ENCODE results near the gene NCK1. TPM values are rescaled to one million over a fixed set of nuclear protein-coding genes. Genes with fewer than 3 reads are reported as not detected.

Gene NCK1
- total and polyA plus RNA-seq, 9 of the 15 experiments (the other 6 are each of a cell fraction or from before 2014, with no cell fraction given): 17.3 to 30.5 (median 25.0) TPM

DNA sequence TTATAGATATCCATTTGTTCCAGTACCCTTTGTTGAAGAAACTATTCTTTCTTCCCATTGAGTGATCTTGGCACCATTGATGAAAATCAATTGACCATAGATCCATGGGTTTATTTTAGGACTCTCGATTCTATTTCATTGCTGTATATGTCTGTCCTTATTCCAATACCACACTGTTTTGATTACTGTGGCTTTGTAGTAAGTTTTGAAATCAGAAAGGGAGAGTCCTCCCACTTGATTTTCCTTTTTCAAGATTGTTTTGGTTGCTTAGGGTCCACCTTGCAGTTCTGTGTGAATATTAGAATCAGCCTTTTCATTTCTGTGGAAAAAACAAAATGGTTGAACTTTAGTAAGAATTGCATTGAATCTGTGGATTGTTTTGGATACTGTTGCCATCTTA lies 75.2 kb downstream of the NCK1 start:
- H3K9me3 ChIP-seq (replicated peaks; ENCODE audit: control insufficient read depth, insufficient read depth, low read depth, low read length): no peaks in the 10 kb centered on the region

GRCh38 chr3:136937851-136938250 lies 75.8 kb downstream of the NCK1 start:
- H3K27me3 ChIP-seq (ENCODE audit: control insufficient read depth in 2 of 2, insufficient read depth in 2 of 2, low read length in 2 of 2): no peaks in the 10 kb centered on the region
- DNase-seq (ENCODE audit: extremely low read depth in 1 of 4, low spot score in 3 of 4) (no peak), ATAC-seq (no peak), FAIRE-seq (no peak)
- no peak overlapping the region for H3K4me3 ChIP-seq
- H3K79me2 ChIP-seq (ENCODE audit: control insufficient read depth, insufficient read depth, low read length): peaks cover 41% of the 10 kb centered on the region
- no peak overlapping the region for H3K4me2 ChIP-seq (ENCODE audit: insufficient read depth, low read length)
- H3K27ac ChIP-seq (ENCODE audit: extremely low read depth, low read depth, low read length): no peak overlapping the region
- CTCF ChIA-PET (ENCODE audit: low intra/inter-chr PET ratio): no interaction called here
- intact Hi-C loops (cut with micrococcal nuclease): no loop called here
- H2AFZ ChIP-seq (ENCODE audit: low read depth, low read length): no peak overlapping the region
- H4K20me1 ChIP-seq (replicated peaks; ENCODE audit: control insufficient read depth, insufficient read depth, low read length): no peaks in the 10 kb centered on the region
- no peaks in the 10 kb centered on the region for H3K9me3 ChIP-seq (replicated peaks; ENCODE audit: control insufficient read depth, insufficient read depth, low read depth, low read length)
- POLR2A ChIA-PET: interaction anchor here (1.9 kb wide), 1 partner anchor 13 kb away, joined by 4 read pairs; no protein-coding TSS in a partner anchor
- no peaks in the 10 kb centered on the region for H3K9me1 ChIP-seq (ENCODE audit: control insufficient read depth, insufficient read depth, low read length)
- H3K4me1 ChIP-seq (replicated peaks in 1 of 2; ENCODE audit: control insufficient read depth in 2 of 2, insufficient read depth in 2 of 2, low read length in 2 of 2): peaks cover 0 to 2% of the 10 kb centered on the region in 2 experiments; a peak in 1 of 5 replicates
- no peaks in the 10 kb centered on the region; the same call in 2 of the 3 replicates for H3K36me3 ChIP-seq (ENCODE audit: control insufficient read depth, insufficient read depth, low read length)
- no TSS peak for BruUV-seq (replicated peaks)
- in situ Hi-C loops (cut with MboI): no loop called here
- no peak overlapping the region for H3K9ac ChIP-seq (ENCODE audit: insufficient read depth in 1 of 2, low read depth in 2 of 2, low read length in 2 of 2)
- 20% methylated on average over 2 of the region's 2 CpGs for WGBS (ENCODE audit: insufficient coverage, low coverage, missing lambda C conversion rate)
- no peak for TF ChIP-seq NONO (IDR thresholded peaks at IDR 0.05; ENCODE audit: low read depth in 2 of 2, low read length in 1 of 2)
- no peak for TF ChIP-seq CSDE1 (IDR thresholded peaks at IDR 0.05)
- TF ChIP-seq FOSL1 (tag; conservative IDR thresholded peaks at IDR 0.05): no peak
- TF ChIP-seq, protein P1, sequence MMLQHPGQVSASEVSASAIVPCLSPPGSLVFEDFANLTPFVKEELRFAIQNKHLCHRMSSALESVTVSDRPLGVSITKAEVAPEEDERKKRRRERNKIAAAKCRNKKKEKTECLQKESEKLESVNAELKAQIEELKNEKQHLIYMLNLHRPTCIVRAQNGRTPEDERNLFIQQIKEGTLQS (IDR thresholded peaks at IDR 0.05): no peak
- TF ChIP-seq, protein P1 (CRISPR knock-in tag; conservative IDR thresholded peaks at IDR 0.05): no peak
- TF ChIP-seq GABPB2 (CRISPR knock-in tag; conservative IDR thresholded peaks at IDR 0.05): no peak
- no peak for TF ChIP-seq TARDBP (IDR thresholded peaks at IDR 0.05)
- TF ChIP-seq GATA2 (CRISPR knock-in tag; IDR thresholded peaks at IDR 0.05): no peak
- TF ChIP-seq ZC3H11A (IDR thresholded peaks at IDR 0.05; ENCODE audit: low read depth, low read length): no peak

More for the DNA sequence above, 75.2 kb downstream of the NCK1 start:
- H3K27me3 ChIP-seq (ENCODE audit: control insufficient read depth in 2 of 2, insufficient read depth in 2 of 2, low read length in 2 of 2): no peaks in the 10 kb centered on the region
- FAIRE-seq (no peak), ATAC-seq (no peak), DNase-seq (ENCODE audit: extremely low read depth in 1 of 4, low spot score in 3 of 4) (no peak)
- intact Hi-C loops (cut with micrococcal nuclease): no loop called here
- in situ Hi-C loops (cut with MboI): no loop called here
- BruUV-seq (replicated peaks): no TSS peak
- H3K27ac ChIP-seq (ENCODE audit: extremely low read depth, low read depth, low read length): no peak overlapping the region
- H3K79me2 ChIP-seq (ENCODE audit: control insufficient read depth, insufficient read depth, low read length): peaks cover 34% of the 10 kb centered on the region
- no peaks in the 10 kb centered on the region for H4K20me1 ChIP-seq (replicated peaks; ENCODE audit: control insufficient read depth, insufficient read depth, low read length)
- H3K9me1 ChIP-seq (ENCODE audit: control insufficient read depth, insufficient read depth, low read length): no peaks in the 10 kb centered on the region
- no peak overlapping the region for H3K9ac ChIP-seq (ENCODE audit: insufficient read depth in 1 of 2, low read depth in 2 of 2, low read length in 2 of 2)
- H2AFZ ChIP-seq (ENCODE audit: low read depth, low read length): no peak overlapping the region
- TF ChIP-seq, protein P2, sequence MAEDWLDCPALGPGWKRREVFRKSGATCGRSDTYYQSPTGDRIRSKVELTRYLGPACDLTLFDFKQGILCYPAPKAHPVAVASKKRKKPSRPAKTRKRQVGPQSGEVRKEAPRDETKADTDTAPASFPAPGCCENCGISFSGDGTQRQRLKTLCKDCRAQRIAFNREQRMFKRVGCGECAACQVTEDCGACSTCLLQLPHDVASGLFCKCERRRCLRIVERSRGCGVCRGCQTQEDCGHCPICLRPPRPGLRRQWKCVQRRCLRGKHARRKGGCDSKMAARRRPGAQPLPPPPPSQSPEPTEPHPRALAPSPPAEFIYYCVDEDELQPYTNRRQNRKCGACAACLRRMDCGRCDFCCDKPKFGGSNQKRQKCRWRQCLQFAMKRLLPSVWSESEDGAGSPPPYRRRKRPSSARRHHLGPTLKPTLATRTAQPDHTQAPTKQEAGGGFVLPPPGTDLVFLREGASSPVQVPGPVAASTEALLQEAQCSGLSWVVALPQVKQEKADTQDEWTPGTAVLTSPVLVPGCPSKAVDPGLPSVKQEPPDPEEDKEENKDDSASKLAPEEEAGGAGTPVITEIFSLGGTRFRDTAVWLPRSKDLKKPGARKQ (CRISPR knock-in tag; IDR thresholded peaks at IDR 0.05): no peak
- TF ChIP-seq RBM25 (IDR thresholded peaks at IDR 0.05; ENCODE audit: low read depth, low read length, severe bottlenecking): peak; percentile 36
- no peak for TF ChIP-seq TEAD2 (tag; IDR thresholded peaks at IDR 0.05)
- no peak for TF ChIP-seq ZNF695 (CRISPR knock-in tag; IDR thresholded peaks at IDR 0.05)
- no peaks in the 10 kb centered on the region; the same call in 2 of the 3 replicates for H3K36me3 ChIP-seq (ENCODE audit: control insufficient read depth, insufficient read depth, low read length)
- no peak overlapping the region for H3K4me2 ChIP-seq (ENCODE audit: insufficient read depth, low read length)
- peaks cover 0 to 2% of the 10 kb centered on the region in 2 experiments; a peak in 1 of 5 replicates for H3K4me1 ChIP-seq (replicated peaks in 1 of 2; ENCODE audit: control insufficient read depth in 2 of 2, insufficient read depth in 2 of 2, low read length in 2 of 2)
- 100% methylated on average over 1 of the region's 1 CpG for WGBS (ENCODE audit: insufficient coverage, low coverage, missing lambda C conversion rate)
- ChIA-PET POLR2A (no interaction called here), CTCF (ENCODE audit: low intra/inter-chr PET ratio) (no interaction called here)
- H3K4me3 ChIP-seq: no peak overlapping the region
